GF-D8 (cell line): ENCODE measurements around the gene KCNJ9.
"Not testable (repeated sequence)": the region's sequence is repeated elsewhere in the genome, so short reads cannot be mapped to it uniquely, and the experiment has no call there.

Experiments used
- DNase-seq: peaks from one replicate; lab custom pipeline; 2025; lab: John Stamatoyannopoulos, UW

Gene KCNJ9

DNA sequence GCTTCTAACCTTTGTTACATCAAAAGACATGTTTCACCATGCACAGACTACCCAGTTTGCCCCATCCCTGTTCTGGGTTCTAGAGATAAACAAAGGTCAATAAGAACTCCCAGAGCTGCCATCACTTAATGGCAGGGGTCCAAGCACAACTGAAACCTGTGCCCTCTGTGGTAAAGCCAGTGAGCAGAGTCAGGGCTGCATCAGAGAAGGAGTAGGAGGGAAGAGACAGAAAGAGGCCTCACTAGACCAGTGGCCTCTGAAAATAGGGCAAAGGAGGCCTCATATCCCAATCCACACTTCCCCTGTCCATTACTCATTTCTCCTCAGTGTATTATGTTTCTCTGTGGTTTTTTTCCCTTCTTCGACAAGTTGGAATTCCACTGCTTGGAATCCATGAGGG is 44.4 kb downstream of the KCNJ9 start:
- DNase-seq, result no peak

DNA sequence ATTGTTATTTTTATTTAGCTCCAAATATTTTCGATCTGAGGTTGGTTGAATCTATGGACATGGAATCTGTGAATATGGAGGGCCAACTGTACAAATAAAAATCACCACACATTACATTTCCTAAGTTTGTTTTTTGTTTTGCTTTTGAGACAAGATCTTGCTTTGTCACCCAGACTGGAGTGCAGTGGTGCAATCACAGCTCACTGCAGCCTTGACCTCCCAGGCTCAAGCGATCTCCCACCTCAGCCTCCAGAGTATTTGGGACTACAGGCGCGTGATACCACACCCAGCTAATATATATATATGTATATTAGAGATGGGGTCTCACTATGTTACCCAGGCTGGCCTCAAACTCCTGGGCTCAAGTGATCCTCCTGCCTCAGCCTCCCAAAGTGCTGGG is 45.0 kb downstream of the KCNJ9 start:
- DNase-seq, result not testable (repeated sequence)

DNA sequence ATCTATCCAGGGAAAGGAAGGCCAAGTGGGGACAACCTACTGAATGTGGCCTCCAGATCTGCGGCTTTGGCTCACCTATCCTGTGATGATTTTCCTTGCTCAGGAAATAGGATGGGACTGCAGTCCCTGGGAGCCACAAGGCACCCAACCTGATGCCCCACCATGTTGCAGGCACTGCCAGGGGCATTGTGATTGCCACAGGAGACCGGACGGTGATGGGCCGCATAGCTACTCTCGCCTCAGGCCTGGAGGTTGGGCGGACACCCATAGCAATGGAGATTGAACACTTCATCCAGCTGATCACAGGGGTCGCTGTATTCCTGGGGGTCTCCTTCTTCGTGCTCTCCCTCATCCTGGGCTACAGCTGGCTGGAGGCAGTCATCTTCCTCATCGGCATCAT is 46.0 kb downstream of the KCNJ9 start:
- DNase-seq, result no peak

DNA sequence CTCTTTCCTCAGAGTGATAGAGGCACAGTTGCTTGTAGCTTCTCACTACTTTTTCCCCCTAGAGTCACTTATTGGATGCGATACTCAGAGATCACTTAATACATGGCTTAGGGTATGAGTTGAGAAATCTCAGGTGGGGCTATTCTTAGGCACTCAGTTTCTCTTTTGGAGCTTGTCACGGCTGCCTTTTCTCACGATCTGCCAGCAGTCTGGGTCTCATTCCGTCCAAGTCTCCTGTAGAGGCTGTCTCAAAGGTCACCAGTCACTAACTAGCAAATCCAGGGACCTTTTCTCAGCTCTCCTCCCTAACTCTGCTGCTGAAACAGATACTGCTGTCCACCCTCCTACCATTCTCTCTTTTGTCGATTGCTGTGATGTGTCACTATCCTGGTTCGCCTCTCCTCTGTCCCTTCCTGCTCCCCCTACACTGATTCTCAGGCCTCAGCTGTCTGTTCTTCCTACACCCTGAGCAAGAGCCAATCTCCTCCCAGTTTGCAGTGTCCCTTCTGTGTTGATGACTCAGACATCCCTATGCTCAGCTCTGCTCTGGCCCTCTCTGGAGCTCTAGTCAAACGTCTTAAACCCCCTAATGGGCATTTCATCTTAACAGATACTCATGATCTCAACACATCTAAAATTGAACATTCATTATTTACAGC is 46.7 kb downstream of the KCNJ9 start:
- no peak for DNase-seq

DNA sequence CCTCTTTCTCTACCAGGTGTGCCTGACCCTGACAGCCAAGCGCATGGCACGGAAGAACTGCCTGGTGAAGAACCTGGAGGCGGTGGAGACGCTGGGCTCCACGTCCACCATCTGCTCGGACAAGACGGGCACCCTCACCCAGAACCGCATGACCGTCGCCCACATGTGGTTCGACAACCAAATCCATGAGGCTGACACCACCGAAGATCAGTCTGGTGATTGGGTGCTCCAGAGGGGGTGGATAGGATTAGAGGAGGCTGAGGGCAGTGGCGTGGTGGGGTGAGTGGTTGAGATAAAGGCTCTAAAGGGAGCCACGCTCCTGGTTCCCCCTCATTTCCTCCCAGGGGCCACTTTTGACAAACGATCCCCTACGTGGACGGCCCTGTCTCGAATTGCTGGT is 47.3 kb downstream of the KCNJ9 start:
- DNase-seq, result no peak

DNA sequence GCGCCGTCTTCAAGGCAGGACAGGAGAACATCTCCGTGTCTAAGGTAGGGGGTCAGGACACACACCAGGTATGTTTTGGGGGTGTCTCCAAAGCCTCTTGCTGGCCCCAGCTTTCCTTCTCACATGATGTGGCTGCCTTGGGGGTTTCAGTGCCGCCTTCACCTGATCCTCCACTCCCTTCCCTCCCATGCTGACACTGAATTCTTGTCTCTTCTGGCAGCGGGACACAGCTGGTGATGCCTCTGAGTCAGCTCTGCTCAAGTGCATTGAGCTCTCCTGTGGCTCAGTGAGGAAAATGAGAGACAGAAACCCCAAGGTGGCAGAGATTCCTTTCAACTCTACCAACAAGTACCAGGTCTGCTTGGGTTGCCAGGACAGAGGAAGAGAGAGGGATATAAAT is 47.7 kb downstream of the KCNJ9 start:
- DNase-seq, result no peak

DNA sequence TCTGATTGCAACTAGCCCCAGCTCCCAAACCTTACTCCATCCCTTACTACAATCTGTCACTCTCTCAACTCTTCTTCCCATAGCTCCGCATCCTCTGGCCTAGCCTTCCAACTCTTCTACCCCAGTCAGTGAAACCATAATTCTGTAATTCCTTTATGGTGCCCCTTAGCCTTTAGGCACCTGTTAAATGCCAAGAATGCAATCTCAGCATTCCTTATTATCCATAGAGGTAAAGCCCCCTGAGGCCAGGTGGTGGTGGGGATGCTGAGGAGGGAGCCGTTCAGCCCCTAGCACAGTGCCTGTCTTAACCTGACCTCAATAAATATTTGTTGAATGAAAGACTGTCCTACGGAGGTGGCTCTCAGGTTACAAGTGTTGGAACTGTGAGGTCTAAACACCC is 48.2 kb downstream of the KCNJ9 start:
- DNase-seq, result no peak

DNA sequence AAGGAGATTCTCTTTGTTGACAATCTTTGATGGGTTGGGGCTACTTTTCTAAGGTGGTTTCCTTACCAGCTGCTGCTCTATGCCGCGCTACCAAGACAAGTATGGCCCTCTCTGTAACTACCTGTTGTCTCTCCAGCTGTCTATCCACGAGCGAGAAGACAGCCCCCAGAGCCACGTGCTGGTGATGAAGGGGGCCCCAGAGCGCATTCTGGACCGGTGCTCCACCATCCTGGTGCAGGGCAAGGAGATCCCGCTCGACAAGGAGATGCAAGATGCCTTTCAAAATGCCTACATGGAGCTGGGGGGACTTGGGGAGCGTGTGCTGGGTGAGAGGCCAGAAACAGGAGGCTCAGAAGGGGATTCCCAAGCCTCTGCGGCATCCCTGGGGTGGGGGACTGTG is 48.6 kb downstream of the KCNJ9 start:
- no peak for DNase-seq

DNA sequence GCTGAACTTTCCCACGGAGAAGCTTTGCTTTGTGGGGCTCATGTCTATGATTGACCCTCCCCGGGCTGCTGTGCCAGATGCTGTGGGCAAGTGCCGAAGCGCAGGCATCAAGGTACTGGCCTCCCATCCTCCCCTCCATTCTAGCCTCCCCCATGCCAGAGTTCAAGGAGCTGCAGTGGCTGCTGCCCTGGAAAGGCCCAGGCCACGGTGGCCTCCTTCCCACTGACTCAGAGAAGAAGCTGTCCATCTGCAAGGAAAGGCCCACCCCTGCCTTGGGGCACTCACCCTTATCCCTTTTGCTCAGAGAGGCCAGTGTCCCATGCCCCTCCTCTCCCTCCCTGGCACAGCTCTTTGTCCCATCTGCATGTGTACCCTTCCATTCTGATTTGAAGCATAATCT is 49.1 kb downstream of the KCNJ9 start:
- DNase-seq, result no peak

DNA sequence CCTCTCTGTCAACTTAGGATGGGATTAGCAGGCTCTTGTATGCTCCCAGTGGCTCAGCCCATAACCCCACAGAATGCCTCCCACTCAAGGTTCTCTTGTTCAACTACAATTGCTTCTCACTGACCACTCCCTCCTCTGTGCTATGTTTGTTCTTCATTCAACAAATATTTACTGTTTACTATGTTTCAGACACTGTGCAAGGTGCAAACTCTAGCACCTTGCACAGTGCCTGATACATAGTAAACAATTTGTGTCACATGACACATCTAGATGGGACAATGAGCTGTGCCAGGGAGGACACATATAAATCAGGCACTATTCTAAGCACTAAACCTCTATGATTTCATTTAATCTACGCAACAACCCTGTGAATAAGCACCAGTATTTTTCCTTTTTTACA is 49.6 kb downstream of the KCNJ9 start:
- no peak for DNase-seq

DNA sequence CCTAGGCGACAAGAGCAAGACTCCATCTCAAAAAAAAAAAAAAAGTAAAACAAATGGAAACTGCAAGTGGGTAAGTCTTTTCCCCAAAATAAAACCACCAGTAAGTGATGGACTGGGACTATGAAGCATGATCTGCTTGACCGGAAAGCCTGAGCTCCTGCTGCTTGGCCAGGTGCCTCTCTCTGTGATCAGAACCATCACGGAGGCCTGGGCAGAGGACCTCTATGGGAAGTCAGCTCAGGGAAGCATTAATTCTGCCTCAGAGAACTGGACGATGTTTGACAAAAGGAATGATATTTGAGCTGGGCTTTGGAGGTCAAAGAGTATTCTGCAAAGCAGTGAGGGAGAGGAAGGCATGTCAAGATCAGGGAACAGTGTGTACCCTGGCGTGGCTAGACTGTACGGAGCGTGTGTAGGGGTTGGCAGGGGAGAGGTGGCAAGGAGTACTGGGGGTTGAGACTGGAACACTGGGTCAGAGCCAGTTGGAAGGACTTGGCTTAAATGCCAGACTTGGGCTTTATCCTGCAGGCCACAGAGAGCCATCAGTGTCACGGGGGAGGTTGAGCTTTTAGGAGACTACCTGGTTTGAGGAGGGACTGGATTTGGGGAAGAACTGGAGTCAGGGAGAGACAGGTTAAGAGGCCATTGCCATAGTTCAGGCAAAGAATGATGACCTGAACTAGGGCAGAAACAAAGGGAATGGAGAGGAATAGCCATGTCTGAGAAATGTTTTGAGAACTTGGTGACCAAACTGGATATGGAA is 50.6 kb downstream of the KCNJ9 start:
- DNase-seq, result no peak

DNA sequence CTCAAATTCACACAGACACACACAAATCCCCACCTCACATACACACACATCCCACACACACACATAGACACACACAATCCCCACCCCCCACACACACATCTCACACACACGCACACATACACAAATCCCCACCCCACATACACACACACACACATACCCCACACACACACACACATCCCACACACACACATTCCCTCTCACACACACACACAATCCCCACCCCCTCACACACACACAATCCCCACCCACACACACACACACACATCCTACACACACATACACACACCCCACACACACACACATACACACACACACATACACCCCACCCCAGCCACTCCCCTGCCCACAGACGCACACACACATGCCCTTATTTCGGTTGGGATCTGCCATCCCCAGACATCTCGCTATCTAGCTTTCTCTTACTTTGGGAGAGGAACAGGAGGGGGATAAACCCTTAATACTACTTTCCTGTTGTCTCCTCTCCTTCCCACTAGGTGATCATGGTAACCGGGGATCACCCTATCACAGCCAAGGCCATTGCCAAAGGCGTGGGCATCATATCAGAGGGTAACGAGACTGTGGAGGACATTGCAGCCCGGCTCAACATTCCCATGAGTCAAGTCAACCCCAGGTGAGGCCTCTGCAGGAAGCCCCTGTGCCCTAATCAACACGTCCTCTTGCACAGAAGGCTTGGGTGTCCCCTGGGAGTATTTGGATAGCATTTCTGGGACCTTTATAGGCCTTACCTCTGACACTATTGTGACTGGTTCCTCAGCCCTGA is 52.8 kb downstream of the KCNJ9 start:
- DNase-seq, result no peak

DNA sequence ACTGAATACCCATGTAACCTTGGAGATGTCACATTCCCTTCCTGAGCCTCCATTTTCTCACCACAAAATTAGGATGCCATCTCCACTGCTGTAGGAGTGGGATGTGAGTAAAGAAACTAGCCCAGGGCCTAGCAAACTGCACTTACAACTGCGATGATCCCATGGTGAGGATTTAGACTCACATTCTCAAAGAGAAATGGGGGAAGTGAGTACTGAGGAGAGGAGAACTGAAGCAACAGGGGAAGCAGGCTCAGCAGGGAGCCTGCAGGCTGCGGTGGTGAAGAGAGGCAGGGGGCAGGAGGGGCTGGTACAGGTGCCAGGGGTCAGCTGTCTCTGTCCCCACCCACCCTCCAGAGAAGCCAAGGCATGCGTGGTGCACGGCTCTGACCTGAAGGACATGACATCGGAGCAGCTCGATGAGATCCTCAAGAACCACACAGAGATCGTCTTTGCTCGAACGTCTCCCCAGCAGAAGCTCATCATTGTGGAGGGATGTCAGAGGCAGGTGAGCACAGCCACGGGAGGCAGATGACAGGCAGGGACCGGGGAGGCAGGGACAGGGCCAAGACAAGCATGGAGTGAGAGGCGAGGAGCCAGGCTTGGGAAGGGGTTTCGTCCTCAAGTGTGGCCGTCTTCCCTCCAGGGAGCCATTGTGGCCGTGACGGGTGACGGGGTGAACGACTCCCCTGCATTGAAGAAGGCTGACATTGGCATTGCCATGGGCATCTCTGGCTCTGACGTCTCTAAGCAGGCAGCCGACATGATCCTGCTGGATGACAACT is 53.6 kb downstream of the KCNJ9 start:
- DNase-seq, result no peak

DNA sequence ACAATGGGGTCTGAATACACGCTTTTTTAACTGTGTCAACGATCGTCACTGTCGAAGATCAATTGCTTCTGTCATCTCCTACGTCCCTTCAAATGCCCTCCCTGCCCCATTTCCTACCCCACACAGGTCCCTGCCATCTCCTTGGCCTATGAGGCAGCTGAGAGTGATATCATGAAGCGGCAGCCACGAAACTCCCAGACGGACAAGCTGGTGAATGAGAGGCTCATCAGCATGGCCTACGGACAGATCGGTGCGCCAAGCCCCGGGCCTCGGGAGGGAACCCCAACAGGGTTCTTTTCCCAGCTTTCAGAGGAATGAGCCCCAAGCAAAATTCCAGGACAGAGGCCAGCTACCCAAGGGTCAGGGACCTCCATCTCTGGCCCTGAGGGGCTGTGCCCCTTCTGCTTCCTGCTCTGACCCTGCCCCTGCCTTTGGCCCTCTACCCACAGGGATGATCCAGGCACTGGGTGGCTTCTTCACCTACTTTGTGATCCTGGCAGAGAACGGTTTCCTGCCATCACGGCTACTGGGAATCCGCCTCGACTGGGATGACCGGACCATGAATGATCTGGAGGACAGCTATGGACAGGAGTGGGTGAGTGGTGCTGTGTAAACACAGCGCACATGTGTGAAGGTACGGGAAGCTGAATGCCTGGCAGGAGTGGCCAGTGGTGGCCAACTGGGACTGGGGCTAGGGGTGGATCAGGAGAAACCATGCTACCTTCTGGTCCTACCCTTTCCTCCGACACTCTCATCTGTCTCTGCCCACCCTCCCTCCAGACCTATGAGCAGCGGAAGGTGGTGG is 55.0 kb downstream of the KCNJ9 start:
- no peak for DNase-seq

DNA sequence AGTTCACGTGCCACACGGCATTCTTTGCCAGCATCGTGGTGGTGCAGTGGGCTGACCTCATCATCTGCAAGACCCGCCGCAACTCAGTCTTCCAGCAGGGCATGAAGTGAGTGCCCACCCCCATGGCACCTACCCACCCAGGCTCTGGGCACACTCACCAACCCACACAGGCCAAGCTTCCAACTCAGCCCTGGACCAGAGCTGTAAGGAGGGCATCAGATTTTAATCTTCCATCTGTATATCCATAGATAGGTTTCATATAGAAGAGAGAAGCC is 55.5 kb downstream of the KCNJ9 start:
- no peak for DNase-seq

DNA sequence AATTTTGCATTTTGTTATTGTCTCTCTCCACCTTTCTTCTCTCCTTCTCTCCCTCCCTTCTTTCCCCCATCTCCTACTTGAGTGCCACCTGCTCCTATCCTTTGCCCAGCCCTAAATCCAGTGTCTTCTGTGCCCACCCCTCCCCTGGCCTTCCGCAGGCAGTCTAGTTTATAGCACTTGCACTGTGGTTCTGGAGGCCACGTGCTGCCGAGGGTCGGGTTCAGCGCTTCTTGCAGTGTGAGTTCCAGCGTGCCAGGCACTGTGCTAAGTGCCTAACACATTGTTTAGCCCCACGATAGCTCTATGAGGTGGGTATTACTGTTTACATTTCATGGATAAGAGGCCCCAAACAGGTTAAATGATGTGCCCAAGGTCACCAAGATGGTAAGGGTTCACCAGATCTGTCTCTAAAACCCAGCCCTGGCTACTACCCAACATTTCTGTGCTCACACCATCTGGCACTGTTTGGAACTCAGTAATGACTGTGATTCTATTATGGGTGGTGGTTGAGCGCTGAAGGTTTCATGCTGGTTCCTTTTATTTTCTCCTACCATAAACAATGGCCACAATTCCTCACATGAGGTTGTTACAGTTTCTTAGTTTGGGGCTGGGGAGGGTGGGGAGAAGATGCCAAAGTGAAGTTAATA is 56.0 kb downstream of the KCNJ9 start:
- no peak for DNase-seq

DNA sequence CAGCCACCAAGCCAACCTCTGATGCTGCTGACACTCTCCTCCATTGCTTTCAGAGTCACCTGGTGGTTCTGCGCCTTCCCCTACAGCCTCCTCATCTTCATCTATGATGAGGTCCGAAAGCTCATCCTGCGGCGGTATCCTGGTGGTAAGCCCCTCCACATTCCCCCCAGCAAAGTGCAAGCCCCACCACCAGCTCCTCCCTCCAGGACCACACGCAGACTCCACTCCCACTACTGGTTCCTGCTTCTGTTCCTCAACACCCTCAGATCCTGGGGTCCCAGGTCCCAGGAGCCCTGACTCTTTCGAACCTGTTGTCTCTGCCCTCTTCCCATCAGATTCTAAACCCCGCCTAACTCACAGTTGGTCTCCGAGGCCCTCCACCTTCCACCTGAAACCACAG is 58.5 kb downstream of the KCNJ9 start:
- DNase-seq, result no peak
